ENCODE results near the gene TET1. TPM values are rescaled to one million over a fixed set of nuclear protein-coding genes. Genes with fewer than 3 reads are reported as not detected.

Gene TET1
- total RNA-seq, 4 donors from 2014 or later: 7.5 to 12.9 (median 10.9) TPM

DNA sequence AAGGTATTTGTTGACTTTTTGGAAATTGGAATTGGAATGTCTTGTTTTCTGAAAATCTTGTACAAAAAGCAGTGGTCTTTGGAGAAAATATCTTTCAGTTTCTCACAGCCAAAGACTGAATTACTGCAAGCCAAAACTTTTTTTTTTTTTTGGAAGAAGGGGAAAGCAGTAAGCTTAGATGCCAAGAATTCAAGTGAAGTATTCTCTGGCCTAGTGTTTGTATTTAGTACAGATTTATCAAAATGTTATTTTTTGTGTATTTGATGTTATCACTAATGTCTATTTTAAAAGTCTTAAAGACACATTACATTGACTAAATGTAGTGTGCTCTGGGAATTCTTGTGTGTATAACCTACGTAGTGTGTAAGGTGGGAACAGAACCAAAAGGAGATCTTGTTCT is 6.2 kb downstream of the TET1 start:
- Histone ChIP-seq H3K9me3 (no peaks in the 10 kb centered on the region), H3K4me1 (peaks cover 0 to 46% (median 0%) of the 10 kb centered on the region in 4 donors), H3K36me3 (no peaks in the 10 kb centered on the region), H3K27ac (peak overlapping the region in 1 of 4 donors; percentile 7), H3K27me3 (no peaks in the 10 kb centered on the region), H3K4me3 (no peak overlapping the region)
- TF ChIP-seq EP300 (IDR thresholded peaks at IDR 0.05): no peak
- TF ChIP-seq, protein P1, sequence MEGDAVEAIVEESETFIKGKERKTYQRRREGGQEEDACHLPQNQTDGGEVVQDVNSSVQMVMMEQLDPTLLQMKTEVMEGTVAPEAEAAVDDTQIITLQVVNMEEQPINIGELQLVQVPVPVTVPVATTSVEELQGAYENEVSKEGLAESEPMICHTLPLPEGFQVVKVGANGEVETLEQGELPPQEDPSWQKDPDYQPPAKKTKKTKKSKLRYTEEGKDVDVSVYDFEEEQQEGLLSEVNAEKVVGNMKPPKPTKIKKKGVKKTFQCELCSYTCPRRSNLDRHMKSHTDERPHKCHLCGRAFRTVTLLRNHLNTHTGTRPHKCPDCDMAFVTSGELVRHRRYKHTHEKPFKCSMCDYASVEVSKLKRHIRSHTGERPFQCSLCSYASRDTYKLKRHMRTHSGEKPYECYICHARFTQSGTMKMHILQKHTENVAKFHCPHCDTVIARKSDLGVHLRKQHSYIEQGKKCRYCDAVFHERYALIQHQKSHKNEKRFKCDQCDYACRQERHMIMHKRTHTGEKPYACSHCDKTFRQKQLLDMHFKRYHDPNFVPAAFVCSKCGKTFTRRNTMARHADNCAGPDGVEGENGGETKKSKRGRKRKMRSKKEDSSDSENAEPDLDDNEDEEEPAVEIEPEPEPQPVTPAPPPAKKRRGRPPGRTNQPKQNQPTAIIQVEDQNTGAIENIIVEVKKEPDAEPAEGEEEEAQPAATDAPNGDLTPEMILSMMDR (IDR thresholded peaks at IDR 0.05): no peak
- no peak for TF ChIP-seq POLR2A (IDR thresholded peaks at IDR 0.05)
- no peak for DNase-seq (ENCODE audit: low spot score in 2 of 2)
- 44 to 56% methylated on average over 1 of the region's 1 CpG for WGBS, 2 donors

GRCh38 chr10:68566955-68567354 is 6.8 kb downstream of the TET1 start:
- Histone ChIP-seq H3K36me3 (no peaks in the 10 kb centered on the region), H3K27ac (peak overlapping the region in 1 of 4 donors; percentile 14), H3K27me3 (no peaks in the 10 kb centered on the region), H3K4me1 (peaks cover 0 to 44% (median 0%) of the 10 kb centered on the region in 4 donors), H3K4me3 (no peak overlapping the region), H3K9me3 (no peaks in the 10 kb centered on the region)
- DNase-seq (ENCODE audit: low spot score in 2 of 2): no peak
- TF ChIP-seq POLR2A (IDR thresholded peaks at IDR 0.05): no peak
- TF ChIP-seq, protein P1 (IDR thresholded peaks at IDR 0.05): no peak
- no peak for TF ChIP-seq EP300 (IDR thresholded peaks at IDR 0.05)
- WGBS, 2 donors: 51 to 62% methylated on average over 2 of the region's 2 CpGs

DNA sequence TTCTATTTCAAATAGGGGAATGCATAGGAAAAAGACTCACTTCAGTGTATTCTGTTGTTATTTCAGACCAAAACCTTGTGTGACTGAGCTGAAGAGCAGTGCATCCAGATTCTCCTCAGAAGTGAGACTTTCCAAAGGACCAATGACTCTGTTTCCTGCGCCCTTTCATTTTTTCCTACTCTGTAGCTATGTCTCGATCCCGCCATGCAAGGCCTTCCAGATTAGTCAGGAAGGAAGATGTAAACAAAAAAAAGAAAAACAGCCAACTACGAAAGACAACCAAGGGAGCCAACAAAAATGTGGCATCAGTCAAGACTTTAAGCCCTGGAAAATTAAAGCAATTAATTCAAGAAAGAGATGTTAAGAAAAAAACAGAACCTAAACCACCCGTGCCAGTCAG is 12.0 kb downstream of the TET1 start:
- WGBS, 2 donors: 83 to 84% methylated on average over 5 of the region's 5 CpGs
- H3K4me3 ChIP-seq: no peak overlapping the region
- peaks cover 0 to 15% (median 0%) of the 10 kb centered on the region in 3 donors for H3K36me3 ChIP-seq
- no peak overlapping the region for H3K27ac ChIP-seq
- TF ChIP-seq, protein P1 (IDR thresholded peaks at IDR 0.05): no peak
- TF ChIP-seq POLR2A (IDR thresholded peaks at IDR 0.05): no peak
- TF ChIP-seq EP300 (IDR thresholded peaks at IDR 0.05): no peak
- no peaks in the 10 kb centered on the region for H3K27me3 ChIP-seq
- DNase-seq (ENCODE audit: low spot score in 2 of 2): no peak
- H3K4me1 ChIP-seq: peaks cover 0 to 11% (median 0%) of the 10 kb centered on the region in 4 donors
- H3K9me3 ChIP-seq: no peaks in the 10 kb centered on the region

DNA sequence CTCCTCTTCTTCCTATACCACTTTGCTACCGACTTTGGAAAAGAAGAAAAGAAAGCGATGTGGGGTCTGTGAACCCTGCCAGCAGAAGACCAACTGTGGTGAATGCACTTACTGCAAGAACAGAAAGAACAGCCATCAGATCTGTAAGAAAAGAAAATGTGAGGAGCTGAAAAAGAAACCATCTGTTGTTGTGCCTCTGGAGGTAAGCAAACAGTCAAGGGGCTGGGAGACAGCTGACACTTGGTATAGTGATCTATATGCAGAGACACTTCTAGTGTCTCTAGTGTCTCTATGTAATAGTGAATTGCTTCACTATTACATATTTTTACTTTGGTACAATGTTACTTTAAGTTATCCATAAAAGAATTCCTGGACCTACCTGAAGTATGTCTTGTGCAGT is 13.9 kb downstream of the TET1 start:
- Histone ChIP-seq H3K27me3 (no peaks in the 10 kb centered on the region), H3K36me3 (peaks cover 0 to 15% (median 0%) of the 10 kb centered on the region in 3 donors), H3K27ac (no peak overlapping the region), H3K4me3 (no peak overlapping the region), H3K4me1 (peaks cover 0 to 16% (median 0%) of the 10 kb centered on the region in 4 donors), H3K9me3 (no peaks in the 10 kb centered on the region)
- WGBS, 2 donors: 58 to 68% methylated on average over 2 of the region's 2 CpGs
- TF ChIP-seq, protein P1 (IDR thresholded peaks at IDR 0.05): no peak
- TF ChIP-seq POLR2A (IDR thresholded peaks at IDR 0.05) (no peak), EP300 (IDR thresholded peaks at IDR 0.05) (no peak)
- no peak for DNase-seq (ENCODE audit: low spot score in 2 of 2)

DNA sequence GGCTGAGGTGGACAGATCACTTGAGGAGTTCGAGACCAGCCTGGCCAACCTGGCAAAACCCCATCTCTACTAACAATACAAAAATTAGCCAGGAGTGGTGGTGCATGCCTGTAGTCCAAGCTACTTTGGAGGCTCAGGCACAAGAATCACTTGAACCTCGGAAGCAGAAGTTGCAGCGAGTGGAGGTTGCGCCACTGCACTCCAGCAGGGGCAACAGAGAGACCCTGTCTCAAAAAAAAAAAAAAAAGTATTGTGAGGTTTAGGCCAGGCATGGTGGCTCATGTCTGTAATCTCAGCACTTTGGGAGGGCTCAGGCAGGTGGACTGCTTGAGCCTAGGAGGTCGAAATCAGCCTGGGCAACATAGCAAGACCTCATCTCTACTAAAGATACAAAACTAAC is 16.0 kb downstream of the TET1 start:
- Histone ChIP-seq H3K36me3 (peaks cover 0 to 15% (median 0%) of the 10 kb centered on the region in 3 donors), H3K4me3 (no peak overlapping the region), H3K9me3 (no peaks in the 10 kb centered on the region), H3K27me3 (no peaks in the 10 kb centered on the region), H3K4me1 (peaks cover 0 to 23% (median 5%) of the 10 kb centered on the region in 4 donors), H3K27ac (no peak overlapping the region)
- TF ChIP-seq EP300 (IDR thresholded peaks at IDR 0.05) (no peak), POLR2A (IDR thresholded peaks at IDR 0.05) (no peak)
- TF ChIP-seq, protein P1 (IDR thresholded peaks at IDR 0.05): no peak
- WGBS, 2 donors: 83 to 94% methylated on average over 5 of the region's 5 CpGs
- no peak for DNase-seq (ENCODE audit: low spot score in 2 of 2)
